ENCODE data around the gene CHST9.
"Not testable (repeated sequence)": the region's sequence is repeated elsewhere in the genome, so short reads cannot be mapped to it uniquely, and the experiment has no call there.

The CHST9 gene

GRCh38 chr18:27165412-27165811 lies 19.7 kb downstream of the CHST9 start:
- no peak for TF ChIP-seq CTCF (conservative IDR thresholded peaks at IDR 0.05; ENCODE audit: low read length)
- no peak for DNase-seq (ENCODE audit: low read depth)
- no peak overlapping the region for H3K4me3 ChIP-seq (ENCODE audit: low read length)

GRCh38 chr18:27164905-27165304 lies 20.2 kb downstream of the CHST9 start:
- no peak overlapping the region for H3K4me3 ChIP-seq (ENCODE audit: low read length)
- TF ChIP-seq CTCF (conservative IDR thresholded peaks at IDR 0.05; ENCODE audit: low read length): no peak
- DNase-seq (ENCODE audit: low read depth): no peak

GRCh38 chr18:27163197-27163716 lies 21.9 kb downstream of the CHST9 start:
- DNase-seq (ENCODE audit: low read depth): not testable (repeated sequence)

GRCh38 chr18:27149240-27149639 lies 35.9 kb downstream of the CHST9 start:
- DNase-seq (ENCODE audit: low read depth); H3K4me3 ChIP-seq (ENCODE audit: low read length): not testable (repeated sequence)

More at GRCh38 chr18:27163197-27163716, 21.9 kb downstream of the CHST9 start:
- not testable (repeated sequence) for H3K4me3 ChIP-seq (ENCODE audit: low read length)

- no peak for TF ChIP-seq CTCF (conservative IDR thresholded peaks at IDR 0.05; ENCODE audit: low read length)
- no peak overlapping the region for H3K4me3 ChIP-seq (ENCODE audit: low read length)
- DNase-seq (ENCODE audit: low read depth): no peak
Observed at GRCh38 chr18:27144672-27145071, 40.4 kb downstream of the CHST9 start.

GRCh38 chr18:27143580-27144287 lies 41.4 kb downstream of the CHST9 start:
- no peak for DNase-seq (ENCODE audit: low read depth)
- TF ChIP-seq CTCF (conservative IDR thresholded peaks at IDR 0.05; ENCODE audit: low read length): no peak
- H3K4me3 ChIP-seq (ENCODE audit: low read length): no peak overlapping the region

- no peak overlapping the region for H3K4me3 ChIP-seq (ENCODE audit: low read length)
- no peak for TF ChIP-seq CTCF (conservative IDR thresholded peaks at IDR 0.05; ENCODE audit: low read length)
- DNase-seq (ENCODE audit: low read depth): no peak
Observed at GRCh38 chr18:27142891-27143290, 42.2 kb downstream of the CHST9 start.

- H3K4me3 ChIP-seq (ENCODE audit: low read length): no peak overlapping the region
- no peak for TF ChIP-seq CTCF (conservative IDR thresholded peaks at IDR 0.05; ENCODE audit: low read length)
- DNase-seq (ENCODE audit: low read depth): no peak
Observed at GRCh38 chr18:27141876-27142275, 43.2 kb downstream of the CHST9 start.
